Measurements from ENCODE around the gene PTPN4. TPM values are rescaled to one million over a fixed set of nuclear protein-coding genes. Genes with fewer than 3 reads are reported as not detected.
A peak's percentile ranks its signal among the peaks of the same experiment; 100 is the strongest.

PTPN4 gene
- total RNA-seq, 1 donor from 2014 or later: 51.7 TPM

- peaks cover 21% of the 10 kb centered on the region for H3K9me3 Mint-ChIP-seq
- no peak for DNase-seq (ENCODE audit: low spot score in 2 of 2, unreplicated experiment in 2 of 2)
- no peak for TF ChIP-seq CTCF (IDR thresholded peaks at IDR 0.05; ENCODE audit: unreplicated experiment)
- no peak overlapping the region for H3K4me3 Mint-ChIP-seq
- H3K4me1 Mint-ChIP-seq: peaks cover 2% of the 10 kb centered on the region
- H3K27ac Mint-ChIP-seq: no peak overlapping the region
- peaks cover 11% of the 10 kb centered on the region for H3K36me3 Mint-ChIP-seq
- H3K27me3 Mint-ChIP-seq (ENCODE audit: low read depth): no peaks in the 10 kb centered on the region
Observed at GRCh38 chr2:119871725-119872124, 112.0 kb downstream of the PTPN4 start.

GRCh38 chr2:119873350-119874315 lies 113.9 kb downstream of the PTPN4 start:
- no peak overlapping the region for H3K4me3 Mint-ChIP-seq

GRCh38 chr2:119879502-119879901 lies 119.8 kb downstream of the PTPN4 start:
- no peaks in the 10 kb centered on the region for H3K36me3 Mint-ChIP-seq
- no peaks in the 10 kb centered on the region for H3K27me3 Mint-ChIP-seq (ENCODE audit: low read depth)
- DNase-seq (ENCODE audit: low spot score in 2 of 2, unreplicated experiment in 2 of 2): no peak
- peak overlapping the region; percentile 21 for H3K27ac Mint-ChIP-seq
- no peak for TF ChIP-seq CTCF (IDR thresholded peaks at IDR 0.05; ENCODE audit: unreplicated experiment)
- H3K4me3 Mint-ChIP-seq: no peak overlapping the region
- H3K9me3 Mint-ChIP-seq: peaks cover 7% of the 10 kb centered on the region
- H3K4me1 Mint-ChIP-seq: peaks cover 4% of the 10 kb centered on the region

More at GRCh38 chr2:119873350-119874315, 113.9 kb downstream of the PTPN4 start:
- DNase-seq (ENCODE audit: low spot score in 2 of 2, unreplicated experiment in 2 of 2): no peak
- Mint-ChIP-seq H3K27ac (peak overlapping the region; percentile 2), H3K36me3 (peaks cover 3% of the 10 kb centered on the region), H3K27me3 (ENCODE audit: low read depth) (no peaks in the 10 kb centered on the region), H3K9me3 (peaks cover 18% of the 10 kb centered on the region), H3K4me1 (peaks cover 2% of the 10 kb centered on the region)
- no peak for TF ChIP-seq CTCF (IDR thresholded peaks at IDR 0.05; ENCODE audit: unreplicated experiment)

GRCh38 chr2:119888680-119889079 lies 129.0 kb downstream of the PTPN4 start:
- no peak for TF ChIP-seq CTCF (IDR thresholded peaks at IDR 0.05; ENCODE audit: unreplicated experiment)
- Mint-ChIP-seq H3K9me3 (peaks cover 37% of the 10 kb centered on the region), H3K4me3 (no peak overlapping the region), H3K36me3 (peaks cover 47% of the 10 kb centered on the region), H3K4me1 (no peaks in the 10 kb centered on the region), H3K27ac (no peak overlapping the region), H3K27me3 (ENCODE audit: low read depth) (no peaks in the 10 kb centered on the region)
- DNase-seq (ENCODE audit: low spot score in 2 of 2, unreplicated experiment in 2 of 2): no peak

GRCh38 chr2:119897736-119898395 lies 138.1 kb downstream of the PTPN4 start:
- no peak overlapping the region for H3K4me3 Mint-ChIP-seq
- no peaks in the 10 kb centered on the region for H3K27me3 Mint-ChIP-seq (ENCODE audit: low read depth)
- no peak overlapping the region for H3K27ac Mint-ChIP-seq
- no peak for TF ChIP-seq CTCF (IDR thresholded peaks at IDR 0.05; ENCODE audit: unreplicated experiment)
- peaks cover 23% of the 10 kb centered on the region for H3K36me3 Mint-ChIP-seq
- DNase-seq (ENCODE audit: low spot score in 2 of 2, unreplicated experiment in 2 of 2): no peak
- H3K9me3 Mint-ChIP-seq: peaks cover 10% of the 10 kb centered on the region
- no peaks in the 10 kb centered on the region for H3K4me1 Mint-ChIP-seq
